HTERT RPE-1 (cell line): ENCODE measurements around the gene ACOT2.
"Not testable (repeated sequence)": the region's sequence is repeated elsewhere in the genome, so short reads cannot be mapped to it uniquely, and the experiment has no call there.

ENCODE experiments used
- in situ Hi-C: fragments of 300-500 bp; cut with MboI; formaldehyde crosslinking; loops from 4 replicates; pipeline ENCODE4 v1.14.3; 2020; ENCODE audit warnings: low sequenced_read_pairs

Gene ACOT2, protein sequence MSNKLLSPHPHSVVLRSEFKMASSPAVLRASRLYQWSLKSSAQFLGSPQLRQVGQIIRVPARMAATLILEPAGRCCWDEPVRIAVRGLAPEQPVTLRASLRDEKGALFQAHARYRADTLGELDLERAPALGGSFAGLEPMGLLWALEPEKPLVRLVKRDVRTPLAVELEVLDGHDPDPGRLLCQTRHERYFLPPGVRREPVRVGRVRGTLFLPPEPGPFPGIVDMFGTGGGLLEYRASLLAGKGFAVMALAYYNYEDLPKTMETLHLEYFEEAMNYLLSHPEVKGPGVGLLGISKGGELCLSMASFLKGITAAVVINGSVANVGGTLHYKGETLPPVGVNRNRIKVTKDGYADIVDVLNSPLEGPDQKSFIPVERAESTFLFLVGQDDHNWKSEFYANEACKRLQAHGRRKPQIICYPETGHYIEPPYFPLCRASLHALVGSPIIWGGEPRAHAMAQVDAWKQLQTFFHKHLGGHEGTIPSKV

DNA sequence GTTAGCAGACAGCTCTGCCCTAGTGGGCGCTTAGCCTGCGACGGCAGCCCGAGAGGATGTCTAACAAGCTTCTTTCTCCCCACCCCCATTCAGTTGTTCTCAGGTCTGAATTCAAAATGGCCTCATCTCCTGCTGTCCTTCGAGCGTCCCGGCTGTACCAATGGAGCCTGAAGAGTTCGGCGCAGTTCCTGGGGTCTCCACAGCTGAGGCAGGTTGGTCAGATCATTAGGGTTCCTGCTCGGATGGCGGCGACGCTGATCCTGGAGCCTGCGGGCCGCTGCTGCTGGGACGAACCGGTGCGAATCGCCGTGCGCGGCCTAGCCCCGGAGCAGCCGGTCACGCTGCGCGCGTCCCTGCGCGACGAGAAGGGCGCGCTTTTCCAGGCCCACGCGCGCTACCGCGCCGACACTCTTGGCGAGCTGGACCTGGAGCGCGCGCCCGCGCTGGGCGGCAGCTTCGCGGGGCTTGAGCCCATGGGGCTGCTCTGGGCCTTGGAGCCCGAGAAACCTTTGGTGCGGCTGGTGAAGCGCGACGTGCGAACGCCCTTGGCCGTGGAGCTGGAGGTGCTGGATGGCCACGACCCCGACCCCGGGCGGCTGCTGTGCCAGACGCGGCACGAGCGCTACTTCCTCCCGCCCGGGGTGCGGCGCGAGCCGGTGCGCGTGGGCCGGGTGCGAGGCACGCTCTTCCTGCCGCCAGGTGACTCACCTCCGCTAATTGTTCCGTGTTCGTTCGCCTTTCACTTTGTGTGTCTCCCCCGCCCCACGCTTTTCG lies at the start of gene ACOT2:
Gene ACOT2, plus strand, starts transcription at position 29 of the 774 bp plus-strand sequence. Its CDS starts 28 bp downstream, at position 57.
- in situ Hi-C loops: not testable (repeated sequence)

DNA sequence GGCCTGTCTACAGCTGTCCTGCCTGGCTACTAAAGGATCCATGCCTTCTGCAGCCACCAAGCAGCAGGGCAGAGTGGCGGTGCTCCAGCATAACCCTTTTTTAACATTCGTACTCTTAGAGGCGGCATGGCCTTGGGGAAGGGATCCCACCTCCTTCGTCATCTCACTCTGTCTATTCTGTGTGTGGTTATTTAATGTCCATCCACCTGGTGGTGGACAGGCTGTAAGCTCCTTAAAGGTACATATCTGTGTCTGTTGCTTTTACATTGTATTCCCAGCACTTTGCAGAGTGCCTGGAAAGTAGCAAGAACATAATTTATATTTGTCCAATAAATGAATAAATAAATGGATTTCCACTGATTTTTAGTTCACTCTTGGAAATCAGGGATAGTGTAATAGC lies 47.8 kb upstream of the ACOT2 start:
- in situ Hi-C loops: no loop called here

DNA sequence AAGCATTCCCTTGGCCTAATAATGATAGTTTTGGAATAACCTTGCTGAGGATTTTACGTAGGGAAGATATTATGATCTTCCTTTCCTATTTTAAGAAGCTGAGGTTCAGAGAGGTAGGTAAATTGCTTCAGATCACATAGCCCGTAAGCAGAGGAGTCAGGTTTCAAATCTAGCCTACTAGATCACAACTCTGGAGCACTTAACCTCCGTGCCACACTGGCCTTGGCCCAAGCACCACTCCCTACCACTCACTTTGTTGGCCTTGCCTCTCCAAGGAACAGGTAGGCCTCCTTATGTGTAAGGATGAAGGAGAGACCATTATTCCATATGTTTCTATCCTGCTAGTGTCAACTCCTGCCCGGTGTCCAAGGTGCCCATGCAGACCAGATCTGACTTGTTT lies 44.5 kb upstream of the ACOT2 start:
- in situ Hi-C loops: no loop called here

DNA sequence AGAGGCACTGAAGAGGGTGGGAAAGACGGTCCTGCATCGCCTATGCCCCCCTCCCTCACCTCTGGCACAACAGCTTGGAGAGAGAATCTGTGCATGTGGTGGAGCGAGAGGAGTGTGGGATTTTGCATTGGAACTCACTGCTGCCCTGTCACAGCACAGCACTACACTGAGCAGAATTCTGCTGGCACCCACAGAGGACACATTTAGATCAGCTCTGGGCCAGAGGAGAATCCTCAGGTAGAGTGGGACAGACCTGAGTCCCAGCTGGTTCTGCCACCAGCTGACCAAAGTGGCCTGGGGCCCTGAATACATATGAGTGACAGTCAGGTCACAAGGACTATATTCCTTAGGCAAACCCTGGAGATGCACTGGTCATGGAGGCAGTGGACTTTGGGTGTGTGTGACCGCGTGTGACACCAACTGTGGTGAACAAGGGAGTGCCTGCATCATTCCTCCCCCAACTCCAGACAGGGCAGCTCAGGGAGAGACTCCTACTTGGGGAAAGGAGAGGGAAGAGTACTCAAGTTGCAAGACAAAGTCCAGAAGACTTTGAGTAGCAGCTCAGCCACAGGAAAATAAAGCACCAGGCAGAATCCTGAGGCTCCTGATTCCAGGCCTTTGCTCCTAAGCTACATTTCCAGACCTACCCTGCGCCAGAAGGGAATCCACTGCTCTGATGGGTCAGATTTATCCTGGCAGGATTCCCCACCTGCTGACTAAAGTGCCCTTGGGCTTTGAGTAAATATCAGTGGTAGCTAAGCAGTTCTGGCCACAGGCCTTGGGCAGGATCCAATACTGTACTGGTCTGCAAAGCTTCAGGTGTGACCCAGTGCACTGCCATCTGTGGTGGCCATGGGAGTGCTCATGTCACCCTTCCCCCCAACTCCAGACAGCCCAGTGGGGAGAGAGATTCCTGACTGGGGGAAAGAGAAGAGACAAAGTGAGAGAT lies 42.7 kb upstream of the ACOT2 start:
- in situ Hi-C loops: no loop called here

DNA sequence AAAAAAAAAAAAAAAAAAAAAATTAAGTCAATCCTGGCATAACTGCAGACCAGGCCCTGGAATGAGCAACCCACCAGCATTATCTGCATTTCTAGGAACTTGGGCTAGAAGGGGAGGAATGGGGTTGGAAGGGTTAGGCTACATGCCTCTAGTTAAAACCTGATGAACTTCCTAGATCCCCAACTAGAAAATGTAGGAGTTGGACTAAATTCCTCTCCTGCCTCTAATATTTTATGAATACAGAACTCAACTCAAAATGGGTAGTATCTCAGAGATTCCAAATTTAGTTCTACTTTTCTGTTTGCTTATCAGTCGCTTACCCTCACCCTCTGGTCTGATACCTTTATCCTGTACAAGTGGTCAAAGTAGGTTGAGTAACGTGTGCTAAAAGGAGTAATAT lies 39.7 kb upstream of the ACOT2 start:
- in situ Hi-C loops: not testable (repeated sequence)

DNA sequence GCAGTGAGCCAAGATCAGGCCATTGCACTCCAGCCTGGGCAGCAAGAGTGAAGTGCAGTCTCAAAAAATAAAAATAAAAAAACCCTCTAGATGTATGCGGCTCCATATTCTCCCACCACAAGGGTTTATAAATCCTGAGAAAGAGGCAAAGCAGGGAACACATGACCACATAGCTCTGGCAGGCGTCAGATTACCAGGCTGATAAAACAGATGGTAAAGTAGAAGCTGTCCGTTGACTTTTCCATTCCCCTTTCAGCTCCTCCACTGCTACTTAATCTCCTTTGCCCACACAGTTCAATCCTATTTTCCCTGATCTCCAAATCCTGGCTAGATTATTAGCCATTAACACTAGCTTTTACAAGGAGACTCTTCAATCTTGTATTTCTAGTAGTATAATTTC lies 37.0 kb upstream of the ACOT2 start:
- in situ Hi-C loops: not testable (repeated sequence)

DNA sequence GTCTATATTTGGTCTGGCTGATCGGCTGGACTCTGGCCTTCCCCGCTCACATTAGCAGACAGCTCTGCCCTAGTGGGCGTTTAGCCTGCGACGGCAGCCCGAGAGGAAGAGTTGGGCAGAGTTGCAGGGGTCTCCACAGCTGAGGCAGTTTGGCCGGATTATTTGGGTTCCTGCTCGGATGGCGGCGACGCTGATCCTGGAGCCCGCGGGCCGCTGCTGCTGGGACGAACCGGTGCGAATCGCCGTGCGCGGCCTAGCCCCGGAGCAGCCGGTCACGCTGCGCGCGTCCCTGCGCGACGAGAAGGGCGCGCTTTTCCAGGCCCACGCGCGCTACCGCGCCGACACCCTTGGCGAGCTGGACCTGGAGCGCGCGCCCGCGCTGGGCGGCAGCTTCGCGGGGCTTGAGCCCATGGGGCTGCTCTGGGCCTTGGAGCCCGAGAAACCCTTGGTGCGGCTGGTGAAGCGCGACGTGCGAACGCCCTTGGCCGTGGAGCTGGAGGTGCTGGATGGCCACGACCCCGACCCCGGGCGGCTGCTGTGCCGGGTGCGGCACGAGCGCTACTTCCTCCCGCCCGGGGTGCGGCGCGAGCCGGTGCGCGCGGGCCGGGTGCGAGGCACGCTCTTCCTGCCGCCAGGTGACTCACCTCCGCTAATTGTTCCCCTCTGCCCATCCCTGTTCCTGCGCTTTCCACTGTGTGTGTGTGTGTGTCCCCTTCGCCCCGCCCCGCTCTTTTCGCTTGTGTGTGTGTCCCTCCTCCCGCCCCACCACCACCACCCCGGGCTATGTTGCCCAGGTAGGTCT lies 31.6 kb upstream of the ACOT2 start:
- in situ Hi-C loops: not testable (repeated sequence)

DNA sequence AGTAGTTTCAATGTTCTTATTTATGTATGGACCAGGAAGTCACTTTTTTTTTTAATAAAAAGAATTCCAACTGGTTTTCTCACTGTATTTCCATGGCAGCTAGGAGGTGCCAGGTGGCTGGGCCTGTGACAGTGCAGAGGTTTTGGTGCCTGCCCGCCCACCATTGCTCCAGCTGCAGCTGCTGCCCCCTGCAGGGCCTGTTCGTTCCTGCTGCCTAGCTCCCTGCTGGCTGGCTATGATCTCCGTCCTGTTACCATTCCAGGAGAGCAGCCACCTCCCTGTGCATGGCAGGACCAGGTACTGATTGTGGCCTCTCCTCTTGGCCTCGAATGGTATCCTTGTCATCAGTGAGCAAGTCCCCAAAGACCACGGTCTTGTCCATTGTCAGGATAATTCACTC lies 30.0 kb upstream of the ACOT2 start:
- in situ Hi-C loops: not testable (repeated sequence)

DNA sequence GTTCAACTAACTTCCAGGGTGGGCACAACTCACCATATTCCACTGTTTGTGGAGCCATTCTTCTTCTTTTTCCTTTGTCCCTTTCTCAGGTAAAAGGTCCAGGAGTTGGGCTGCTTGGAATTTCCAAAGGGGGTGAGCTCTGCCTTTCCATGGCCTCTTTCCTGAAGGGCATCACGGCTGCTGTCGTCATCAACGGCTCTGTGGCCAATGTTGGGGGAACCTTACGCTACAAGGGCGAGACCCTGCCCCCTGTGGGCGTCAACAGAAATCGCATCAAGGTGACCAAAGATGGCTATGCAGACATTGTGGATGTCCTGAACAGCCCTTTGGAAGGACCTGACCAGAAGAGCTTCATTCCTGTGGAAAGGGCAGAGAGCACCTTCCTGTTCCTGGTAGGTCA lies 26.1 kb upstream of the ACOT2 start:
- in situ Hi-C loops: not testable (repeated sequence)

DNA sequence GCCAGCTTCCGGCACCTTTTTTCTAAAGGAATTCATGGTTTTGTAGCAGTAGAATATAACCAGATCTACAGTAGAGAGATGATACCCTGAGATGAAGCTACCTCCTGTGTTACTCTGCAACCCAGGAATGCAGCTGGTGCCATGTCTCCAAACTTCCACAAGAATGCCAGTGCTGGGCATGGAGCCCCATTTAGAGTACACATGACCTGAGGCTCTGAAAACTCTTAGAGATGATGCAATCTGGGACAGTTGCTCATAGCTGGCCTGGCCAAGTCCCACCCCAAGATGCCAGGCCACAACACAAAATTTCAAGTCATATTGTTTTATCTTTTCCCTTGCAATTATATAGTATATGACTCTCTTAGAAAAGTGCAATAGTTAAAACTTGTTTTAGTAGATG lies 23.7 kb upstream of the ACOT2 start:
- in situ Hi-C loops: not testable (repeated sequence)

DNA sequence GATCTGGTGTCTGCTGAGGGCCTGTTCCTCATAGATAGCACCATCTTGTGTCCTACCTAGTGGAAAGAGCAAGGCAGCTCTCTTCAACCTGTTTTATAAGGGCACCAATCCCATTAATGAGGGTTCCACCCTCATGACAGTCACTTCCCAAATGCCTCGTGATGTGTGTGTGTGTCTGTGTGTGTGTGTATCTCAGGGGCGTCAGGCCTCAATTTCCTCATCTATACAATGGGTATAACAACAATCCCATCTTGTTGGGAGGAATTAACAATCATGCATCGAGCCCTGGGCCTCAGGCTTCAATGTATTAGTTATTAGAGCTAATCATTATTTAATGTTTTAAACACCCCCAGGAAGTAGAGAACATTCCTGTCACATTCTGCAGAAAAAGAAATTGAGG lies 19.9 kb upstream of the ACOT2 start:
- in situ Hi-C loops: not testable (repeated sequence)

DNA sequence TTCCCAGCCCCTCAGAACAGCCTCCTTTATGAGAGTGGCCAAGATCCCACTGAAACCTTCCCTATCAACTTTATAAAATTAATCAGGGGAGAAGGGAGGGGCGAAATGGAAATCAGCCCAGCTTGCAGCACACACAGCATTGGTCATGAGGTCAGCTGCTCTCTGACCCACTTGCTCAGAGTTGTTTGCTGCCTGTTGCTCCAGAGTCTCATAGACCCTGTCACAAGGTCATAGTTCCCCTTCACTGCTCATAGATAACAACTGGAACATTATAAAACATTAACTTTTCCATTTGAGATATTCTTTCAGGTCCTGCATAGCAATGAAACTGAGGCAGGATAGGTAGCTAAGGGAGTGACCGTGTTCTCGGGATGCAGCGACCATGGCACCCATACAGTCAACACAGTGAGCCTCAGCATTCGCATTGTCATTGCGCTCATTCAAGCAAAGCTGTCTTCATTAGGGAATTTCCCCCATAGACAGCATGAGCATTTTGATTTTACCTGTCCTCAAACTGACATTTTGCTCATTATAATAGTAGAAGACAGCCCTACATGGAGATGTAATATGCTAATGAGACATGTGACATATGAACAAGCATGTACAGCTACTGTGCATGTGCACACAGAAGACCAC lies 19.0 kb upstream of the ACOT2 start:
- in situ Hi-C loops: not testable (repeated sequence)

DNA sequence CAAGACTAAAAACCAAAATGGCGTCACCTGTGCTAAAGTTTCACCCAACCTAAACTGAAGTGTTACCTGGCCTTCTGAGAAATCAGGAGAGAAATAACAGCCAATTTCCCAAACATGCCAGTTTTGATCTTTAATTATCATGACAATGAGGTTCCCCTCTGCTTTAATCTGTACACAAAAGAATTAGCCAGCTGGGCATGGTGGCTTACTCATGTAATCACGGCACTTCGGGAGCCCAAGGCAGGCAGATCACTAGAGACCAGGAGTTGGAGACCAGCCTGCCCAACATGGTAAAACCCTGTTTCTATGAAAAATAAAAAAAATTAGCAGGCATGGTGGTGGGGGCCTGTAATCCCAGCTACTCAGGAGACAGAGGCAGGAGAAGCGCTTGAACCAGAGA lies 15.2 kb upstream of the ACOT2 start:
- in situ Hi-C loops: no loop called here

DNA sequence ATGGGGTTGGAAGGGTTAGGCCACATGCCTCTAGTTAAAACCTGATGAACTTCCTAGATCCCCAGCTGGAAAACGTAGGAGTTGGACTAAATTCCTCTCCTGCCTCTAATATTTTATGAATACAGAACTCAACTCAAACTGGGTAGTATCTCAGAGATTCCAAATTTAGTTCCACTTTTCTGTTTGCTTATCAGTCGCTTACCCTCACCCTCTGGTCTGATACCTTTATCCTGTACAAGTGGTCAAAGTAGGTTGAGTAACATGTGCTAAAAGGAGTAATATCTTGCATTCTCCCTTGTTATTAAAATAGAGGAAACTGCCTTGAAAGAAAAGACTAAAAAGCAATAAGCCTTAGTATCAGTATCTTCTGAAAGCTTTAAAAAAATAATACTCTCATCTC lies 11.8 kb upstream of the ACOT2 start:
- in situ Hi-C loops: not testable (repeated sequence)

DNA sequence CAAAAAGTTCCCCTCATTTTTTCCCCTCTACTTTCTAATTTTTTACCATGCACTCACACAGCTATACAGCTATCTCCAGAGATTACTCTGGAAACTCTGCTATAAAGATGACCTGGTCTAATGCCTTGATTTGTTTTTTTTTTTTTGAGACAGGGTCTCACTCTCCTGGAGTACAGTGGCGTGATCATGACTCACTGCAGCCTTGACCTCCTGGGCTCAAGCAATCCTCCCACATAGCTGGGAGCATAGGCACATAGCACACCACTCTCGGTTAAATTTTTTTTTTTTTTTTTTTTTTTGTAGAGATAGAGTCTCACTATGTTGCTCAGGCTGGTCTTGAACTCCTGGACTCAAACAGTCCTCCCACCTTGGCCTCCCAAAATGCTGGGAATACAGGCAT lies 10.8 kb upstream of the ACOT2 start:
- in situ Hi-C loops: not testable (repeated sequence)

DNA sequence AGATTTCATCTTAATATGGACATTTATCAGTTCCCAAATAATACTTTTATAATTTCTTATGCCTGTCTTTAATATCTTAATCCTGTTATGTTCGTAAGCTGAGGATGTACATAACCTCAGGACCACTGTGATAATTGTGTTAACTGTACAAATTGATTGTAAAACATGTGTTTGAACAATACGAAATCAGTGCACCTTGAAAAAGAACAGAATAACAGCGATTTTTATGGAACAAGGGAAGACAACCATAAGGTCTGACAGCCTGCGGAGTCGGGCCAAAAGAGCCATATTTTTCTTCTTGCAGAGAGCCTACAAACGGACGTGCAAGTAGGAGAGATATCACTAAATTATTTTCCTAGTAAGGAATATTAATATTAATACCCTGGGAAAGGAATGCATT lies 6.8 kb upstream of the ACOT2 start:
- in situ Hi-C loops: not testable (repeated sequence)

DNA sequence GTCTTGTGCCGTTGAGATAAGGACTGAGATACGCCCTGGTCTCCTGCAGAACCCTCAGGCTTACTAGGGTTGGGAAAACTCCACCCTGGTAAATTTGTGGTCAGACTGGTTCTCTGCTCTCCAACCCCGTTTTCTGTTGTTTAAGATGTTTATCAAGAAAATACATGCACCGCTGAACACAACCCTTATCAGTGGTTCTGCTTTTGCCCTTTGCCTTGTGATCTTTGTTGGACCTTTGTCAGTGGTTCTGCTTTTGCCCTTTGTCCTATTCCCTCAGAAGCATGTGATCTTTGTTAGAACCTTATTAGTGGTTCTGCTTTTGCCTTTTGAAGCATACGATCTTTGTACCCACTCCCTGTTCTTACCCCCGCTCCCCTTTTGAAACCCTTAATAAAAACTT lies 6.3 kb upstream of the ACOT2 start:
- in situ Hi-C loops: not testable (repeated sequence)

DNA sequence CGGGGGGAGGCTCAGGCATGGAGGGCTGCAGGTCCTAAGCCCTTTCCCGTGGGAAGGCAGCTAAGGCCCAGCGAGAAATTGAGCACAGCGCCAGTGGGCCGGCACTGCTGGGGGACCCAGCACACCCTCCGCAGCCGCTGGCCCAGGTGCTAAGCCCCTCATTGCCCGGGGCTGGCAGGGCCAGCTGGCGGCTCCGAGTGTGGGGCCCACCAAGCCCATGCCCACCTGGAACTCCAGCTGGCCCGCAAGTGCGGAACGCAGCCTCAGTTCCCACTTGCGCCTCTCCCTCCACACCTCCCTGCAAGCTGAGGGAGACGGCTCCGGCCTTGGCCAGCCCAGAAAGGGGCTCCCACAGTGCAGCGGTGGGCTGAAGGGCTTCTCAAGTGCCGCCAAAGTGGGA lies 2.6 kb upstream of the ACOT2 start:
- in situ Hi-C loops: not testable (repeated sequence)

DNA sequence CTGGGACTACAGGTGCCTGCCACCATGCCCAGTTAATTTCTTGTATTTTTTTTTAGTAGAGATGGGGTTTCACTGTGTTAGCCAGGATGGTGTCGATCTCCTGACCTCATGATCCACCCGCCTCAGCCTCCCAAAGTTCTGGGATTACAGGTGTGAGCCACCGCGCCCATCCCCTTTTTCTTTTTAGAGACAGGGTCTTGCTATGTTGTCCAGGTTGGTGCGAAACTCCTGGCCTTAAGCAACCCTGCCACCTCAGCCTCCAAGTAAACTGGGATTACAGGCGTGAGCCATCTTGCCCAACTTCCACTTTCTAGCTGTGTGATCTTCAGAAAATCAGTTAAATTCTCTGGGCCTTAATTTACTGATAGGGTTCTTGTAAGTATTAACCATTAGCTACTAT lies 2.1 kb upstream of the ACOT2 start:
- in situ Hi-C loops: not testable (repeated sequence)

DNA sequence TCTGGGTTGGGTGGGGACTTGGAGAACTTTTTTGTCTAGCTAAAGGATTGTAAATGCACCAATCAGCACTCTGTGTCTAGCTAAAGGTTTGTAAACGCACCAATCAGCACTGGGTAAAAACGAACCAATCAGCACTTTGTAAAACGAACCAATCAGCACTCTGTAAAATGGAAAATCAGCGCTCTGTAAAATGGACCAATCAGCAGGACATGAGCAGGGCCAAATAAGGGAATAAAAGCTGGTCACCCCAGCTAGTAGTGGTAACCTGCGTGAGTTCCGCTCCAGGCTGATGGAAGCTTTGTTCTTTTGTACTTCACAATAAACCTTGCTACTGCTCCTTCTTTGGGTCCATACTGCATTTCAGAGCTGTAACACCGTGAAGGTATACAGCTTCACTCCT lies 1.7 kb upstream of the ACOT2 start:
- in situ Hi-C loops: no loop called here
